Keratinocyte (primary cell): Measurements from ENCODE around the gene MAL. TPM values are rescaled to one million over a fixed set of nuclear protein-coding genes. Genes with fewer than 3 reads are reported as not detected.

ENCODE experiments used
- DNase-seq: peaks from one replicate; pipeline ENCODE4 v3.0.0-alpha.2; 2011; ENCODE audit warnings: low read depth, missing footprints, low spot score
- FAIRE-seq: peaks from 2 replicates; lab custom pipeline; 2011; peaks lifted over from hg19 to GRCh38; lab: Jason Lieb, UNC
- H2AFZ ChIP-seq: 2 replicates; pipeline ENCODE4 v1.6.0; 2012; ENCODE audit warnings: low read length, control low read depth, inconsistent platforms; ENCODE audit not compliant: control insufficient read depth
- H3K27ac ChIP-seq: 2 replicates; pipeline ENCODE4 v1.5.1; 2011; ENCODE audit warnings: low read length; ENCODE audit not compliant: control insufficient read depth, insufficient read depth
- H3K27me3 ChIP-seq: 3 replicates; pipeline ENCODE4 v1.6.0; 2011; ENCODE audit warnings: low read length; ENCODE audit not compliant: control insufficient read depth, insufficient read depth; ENCODE audit errors: extremely low read depth
- H3K36me3 ChIP-seq, 2 experiments: 2 replicates in 1 of 2; 3 replicates in 1 of 2; pipeline ENCODE4 v1.5.1; 2011; ENCODE audit warnings: low read length in 2 of 2, mild to moderate bottlenecking in 1 of 2; ENCODE audit not compliant: control insufficient read depth in 2 of 2, insufficient read depth in 2 of 2; ENCODE audit errors: extremely low read depth in 1 of 2
- H3K4me1 ChIP-seq: 3 replicates; pipeline ENCODE4 v1.5.1; 2011; ENCODE audit warnings: low read length; ENCODE audit not compliant: control insufficient read depth, insufficient read depth; ENCODE audit errors: extremely low read depth
- H3K4me2 ChIP-seq: 3 replicates; pipeline ENCODE4 v1.6.0; 2011; ENCODE audit warnings: low read depth, low read length; ENCODE audit not compliant: control insufficient read depth, insufficient read depth; ENCODE audit errors: extremely low read depth
- H3K4me3 ChIP-seq, 3 experiments: fragments of 200-600 bp in 1 of 3; sonication (generic) in 1 of 3; 2 replicates in 2 of 3; 3 replicates in 1 of 3; pipeline ENCODE4 v1.5.1; 2011 to 2016; ENCODE audit warnings: low read length in 3 of 3, mild to moderate bottlenecking in 3 of 3, control low read depth in 2 of 3, inconsistent platforms in 1 of 3, low read depth in 1 of 3, mixed read lengths in 1 of 3, mixed run types in 1 of 3, moderate library complexity in 1 of 3; ENCODE audit not compliant: control insufficient read depth in 2 of 3, insufficient read depth in 2 of 3; ENCODE audit errors: extremely low read depth in 1 of 3
- H3K79me2 ChIP-seq: 2 replicates; pipeline ENCODE4 v1.6.0; 2012; ENCODE audit warnings: low read length; ENCODE audit not compliant: control insufficient read depth, insufficient read depth
- H3K9ac ChIP-seq: 3 replicates; pipeline ENCODE4 v1.6.0; 2011; ENCODE audit warnings: low read length; ENCODE audit not compliant: control insufficient read depth, insufficient read depth; ENCODE audit errors: extremely low read depth
- H3K9me1 ChIP-seq: 3 replicates; pipeline ENCODE4 v1.6.0; 2011; ENCODE audit warnings: low read length; ENCODE audit not compliant: control insufficient read depth, insufficient read depth; ENCODE audit errors: extremely low read depth
- H3K9me3 ChIP-seq: 2 replicates; pipeline ENCODE4 v1.5.1; 2012; ENCODE audit warnings: low read depth, low read length; ENCODE audit not compliant: control insufficient read depth
- H4K20me1 ChIP-seq: 3 replicates; pipeline ENCODE4 v1.6.0; 2011; ENCODE audit warnings: low read length; ENCODE audit not compliant: control insufficient read depth, insufficient read depth; ENCODE audit errors: extremely low read depth
- CTCF ChIP-seq, 3 experiments: IDR thresholded peaks in 1 of 3; conservative IDR thresholded peaks in 1 of 3; optimal IDR thresholded peaks in 1 of 3; 2 replicates in 2 of 3; 3 replicates in 1 of 3; pipeline versions ENCODE3 to v1.5.1; 2011; ENCODE audit warnings: low read length in 3 of 3, mild to moderate bottlenecking in 3 of 3, moderate library complexity in 2 of 3, control low read depth in 1 of 3, inconsistent platforms in 1 of 3; ENCODE audit not compliant: insufficient read depth in 2 of 3; ENCODE audit errors: extremely low read depth in 1 of 3
- EZH2 ChIP-seq: IDR thresholded peaks from one replicate; pipeline ENCODE4 v1.6.1; 2012; ENCODE audit warnings: inconsistent platforms, mild to moderate bottlenecking, low read length, moderate library complexity
- dilution Hi-C: fragments of 300-500 bp; cut with MboI; formaldehyde crosslinking; loops from one replicate; pipeline ENCODE4 v1.7.0; 2020; ENCODE audit warnings: low sequenced_read_pairs; ENCODE audit not compliant: extremely low pct_ligation_motif_present
- polyA plus RNA-seq, 5 experiments: library from polyadenylated mRNA; depleted of rRNA in 3 of 5; stranded (reverse) in 3 of 5; stranded (forward) in 1 of 5; unstranded in 1 of 5; fragments of >200 nt; gene quantifications; 1 replicate in 1 of 5; 2 replicates in 3 of 5; 3 replicates in 1 of 5; pipeline versions ENCODE4 v1.2.1 to v1.2.3, GENCODE V29; 2011 to 2012; ENCODE audit warnings: missing spikeins in 2 of 5, low read depth in 1 of 5, low replicate concordance in 1 of 5

Gene MAL
- polyA plus RNA-seq, 1 donor (not counting 4 experiments of a cell fraction or from before 2014, with no cell fraction given) = not detected

GRCh38 chr2:94992360-94992759 is 33.1 kb upstream of the MAL start:
- Histone ChIP-seq H4K20me1 (no peaks in the 10 kb centered on the region), H3K4me1 (no peaks in the 10 kb centered on the region), H2AFZ (no peak overlapping the region), H3K4me2 (no peak overlapping the region), H3K4me3 (no peak overlapping the region), H3K9me3 (no peaks in the 10 kb centered on the region), H3K9me1 (no peaks in the 10 kb centered on the region), H3K27me3 (peaks cover 16% of the 10 kb centered on the region), H3K79me2 (no peaks in the 10 kb centered on the region), H3K9ac (no peak overlapping the region), H3K27ac (no peak overlapping the region), H3K36me3 (no peaks in the 10 kb centered on the region)
- dilution Hi-C loops = no loop called here
- DNase-seq (no peak), FAIRE-seq (no peak)
- TF ChIP-seq EZH2 (no peak), CTCF (optimal IDR thresholded peaks at IDR 0.05 in 1 of 3, IDR thresholded peaks at IDR 0.05 in 1 of 3, conservative IDR thresholded peaks at IDR 0.05 in 1 of 3; ENCODE audit: extremely low read depth in 1 of 3, insufficient read depth in 2 of 3, low read length in 3 of 3) (no peak)

GRCh38 chr2:94993176-94994062 is 32.1 kb upstream of the MAL start:
- Histone ChIP-seq H3K9me1 (no peaks in the 10 kb centered on the region), H3K9ac (no peak overlapping the region), H3K36me3 (no peaks in the 10 kb centered on the region), H3K4me3 (no peak overlapping the region), H3K9me3 (no peaks in the 10 kb centered on the region), H4K20me1 (no peaks in the 10 kb centered on the region), H3K79me2 (no peaks in the 10 kb centered on the region), H3K27me3 (peaks cover 23% of the 10 kb centered on the region), H3K4me2 (no peak overlapping the region), H3K27ac (no peak overlapping the region), H3K4me1 (no peaks in the 10 kb centered on the region), H2AFZ (no peak overlapping the region)
- FAIRE-seq = no peak
- dilution Hi-C loops = no loop called here
- TF ChIP-seq EZH2 = no peak
- no peak for TF ChIP-seq CTCF (optimal IDR thresholded peaks at IDR 0.05 in 1 of 3, IDR thresholded peaks at IDR 0.05 in 1 of 3, conservative IDR thresholded peaks at IDR 0.05 in 1 of 3; ENCODE audit: extremely low read depth in 1 of 3, insufficient read depth in 2 of 3, low read length in 3 of 3)
- DNase-seq = no peak
